BLaER1 treated with 17β-estradiol and CSF1 and Interleukin-3, amounts not matched to agents 10 nM and 100 nM (cell line): ENCODE results near the gene PSMB2.

Experiments used
- H3K27ac ChIP-seq, 11 experiments: shearing (Covaris generic); formaldehyde crosslinking; 2 replicates each; pipeline ENCODE4 v1.8.1; 2022
- H3K27me3 ChIP-seq, 11 experiments: shearing (Covaris generic); formaldehyde crosslinking; 2 replicates each; pipeline ENCODE4 v1.8.1; 2022
- H3K36me3 ChIP-seq, 11 experiments: shearing (Covaris generic); formaldehyde crosslinking; 2 replicates each; pipeline ENCODE4 v1.8.1; 2022
- H3K4me1 ChIP-seq, 10 experiments: shearing (Covaris generic); formaldehyde crosslinking; 2 replicates each; pipeline ENCODE4 v1.8.1; 2022
- H3K4me2 ChIP-seq, 11 experiments: shearing (Covaris generic); formaldehyde crosslinking; 2 replicates each; pipeline ENCODE4 v1.8.1; 2022
- H3K4me3 ChIP-seq, 10 experiments: shearing (Covaris generic); formaldehyde crosslinking; 2 replicates each; pipeline ENCODE4 v1.8.1; 2022
- H3K9ac ChIP-seq, 11 experiments: shearing (Covaris generic); formaldehyde crosslinking; 2 replicates each; pipeline ENCODE4 v1.8.1; 2022
- H3K9me3 ChIP-seq, 11 experiments: shearing (Covaris generic); formaldehyde crosslinking; replicated peaks in 1 of 11; 2 replicates each; pipeline ENCODE4 v1.8.1; 2022
- H4K20me1 ChIP-seq, 11 experiments: shearing (Covaris generic); formaldehyde crosslinking; 2 replicates each; pipeline ENCODE4 v1.8.1; 2022
- Cebpa-rat ChIP-seq, 11 experiments: shearing (Covaris generic); IDR thresholded peaks; 2 replicates each; pipeline ENCODE4 v1.8.1; 2022

PSMB2 gene

GRCh38 chr1:35580949-35581388 lies 60.4 kb downstream of the PSMB2 start:
- peaks cover 0 to 7% (median 0%) of the 10 kb centered on the region in 11 experiments; a peak in 1 of 22 replicates for H4K20me1 ChIP-seq

GRCh38 chr1:35577071-35577998 lies 64.0 kb downstream of the PSMB2 start:
- Histone ChIP-seq H3K4me3 (peak overlapping the region; percentile 47 to 78 (median 63)), H3K36me3 (peaks cover 0 to 15% (median 6%) of the 10 kb centered on the region in 11 experiments; a peak in 6 of 22 replicates), H4K20me1 (peaks cover 0 to 28% (median 0%) of the 10 kb centered on the region in 11 experiments; a peak in 7 of 22 replicates), H3K9me3 (peaks cover 0 to 11% (median 0%) of the 10 kb centered on the region in 11 experiments; a peak in 6 of 22 replicates), H3K9ac (peak overlapping the region; percentile 82 to 90 (median 86)), H3K4me2 (peak overlapping the region; percentile 89 to 100 (median 97)), H3K4me1 (peaks cover 59 to 89% (median 86%) of the 10 kb centered on the region in 10 experiments), H3K27me3 (peaks cover 25 to 48% (median 27%) of the 10 kb centered on the region in 11 experiments), H3K27ac (peak overlapping the region; percentile 85 to 98 (median 94))
- peak in 8 of 11 experiments; percentile 50 to 95 (median 80); a peak in 14 of 22 replicates for TF ChIP-seq Cebpa-rat (IDR thresholded peaks at IDR 0.05)

More at GRCh38 chr1:35580949-35581388, 60.4 kb downstream of the PSMB2 start:
- H3K9me3 ChIP-seq: no peaks in the 10 kb centered on the region
- H3K27ac ChIP-seq: peak overlapping the region in 2 of 11 experiments; percentile 25; a peak in 1 of 22 replicates
- H3K27me3 ChIP-seq: peaks cover 0 to 13% (median 0%) of the 10 kb centered on the region in 11 experiments; a peak in 7 of 22 replicates
- no peak overlapping the region for H3K9ac ChIP-seq
- H3K4me3 ChIP-seq: no peak overlapping the region
- H3K4me2 ChIP-seq: peak overlapping the region in 9 of 11 experiments; percentile 28 to 100 (median 97); a peak in 16 of 22 replicates
- H3K4me1 ChIP-seq: peaks cover 39 to 57% (median 52%) of the 10 kb centered on the region in 10 experiments
- peaks cover 0 to 25% (median 0%) of the 10 kb centered on the region in 11 experiments; a peak in 6 of 22 replicates for H3K36me3 ChIP-seq
- TF ChIP-seq Cebpa-rat (IDR thresholded peaks at IDR 0.05): no peak

GRCh38 chr1:35576766-35577070 lies 64.6 kb downstream of the PSMB2 start:
- Histone ChIP-seq H3K4me1 (peaks cover 61 to 92% (median 84%) of the 10 kb centered on the region in 10 experiments), H4K20me1 (peaks cover 0 to 35% (median 2%) of the 10 kb centered on the region in 11 experiments; a peak in 9 of 22 replicates), H3K4me3 (peak overlapping the region; percentile 47 to 78 (median 63)), H3K9me3 (peaks cover 0 to 11% (median 0%) of the 10 kb centered on the region in 11 experiments; a peak in 6 of 22 replicates), H3K9ac (peak overlapping the region; percentile 82 to 90 (median 86)), H3K27ac (peak overlapping the region; percentile 85 to 98 (median 94)), H3K4me2 (peak overlapping the region; percentile 89 to 100 (median 97)), H3K27me3 (peaks cover 31 to 54% (median 33%) of the 10 kb centered on the region in 11 experiments), H3K36me3 (peaks cover 0 to 15% (median 6%) of the 10 kb centered on the region in 11 experiments; a peak in 6 of 22 replicates)

DNA sequence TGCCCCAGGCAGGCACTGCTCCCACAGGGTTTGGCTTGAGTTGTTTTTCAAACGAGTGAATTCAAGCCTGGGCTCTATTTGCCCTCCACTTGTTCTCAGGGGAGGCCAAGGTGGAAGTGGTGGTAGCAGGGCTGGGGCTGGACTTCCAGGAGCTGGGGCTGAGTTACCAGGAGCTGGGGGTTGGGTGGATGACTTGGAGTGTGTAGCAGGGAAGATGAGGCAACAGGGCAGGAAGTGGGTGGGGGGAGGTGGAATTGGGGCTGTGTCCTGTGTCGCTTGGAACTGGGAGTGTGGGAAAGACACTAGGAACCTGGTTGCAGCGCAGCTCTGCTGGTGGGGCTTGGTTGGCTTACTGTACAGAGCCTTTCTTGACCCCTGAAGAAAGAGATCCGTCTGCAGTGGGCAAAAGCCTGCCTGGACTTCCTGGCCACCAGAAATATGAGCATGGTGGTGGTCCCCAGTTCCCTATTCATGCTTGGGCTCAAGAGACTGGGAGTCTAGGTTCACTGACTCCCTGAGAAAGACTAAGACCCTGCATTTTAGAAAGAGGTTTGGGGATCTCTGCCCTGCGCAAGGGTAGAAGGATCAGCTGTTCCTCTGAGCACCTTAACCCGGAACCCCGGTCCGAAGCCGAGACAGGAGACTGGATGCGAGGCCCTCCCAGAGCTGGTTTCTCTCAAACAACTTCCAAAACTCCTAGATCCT lies 65.1 kb downstream of the PSMB2 start:
- Histone ChIP-seq H3K9ac (peak overlapping the region; percentile 82 to 90 (median 86)), H3K4me2 (peak overlapping the region; percentile 89 to 100 (median 97)), H4K20me1 (peaks cover 0 to 40% (median 6%) of the 10 kb centered on the region in 11 experiments; a peak in 10 of 22 replicates), H3K4me1 (peaks cover 66 to 93% (median 84%) of the 10 kb centered on the region in 10 experiments), H3K9me3 (peaks cover 0 to 11% (median 0%) of the 10 kb centered on the region in 11 experiments; a peak in 6 of 22 replicates), H3K27me3 (peaks cover 36 to 60% (median 38%) of the 10 kb centered on the region in 11 experiments), H3K4me3 (peak overlapping the region; percentile 47 to 78 (median 63)), H3K27ac (peak overlapping the region; percentile 85 to 98 (median 94); a peak in 21 of 22 replicates), H3K36me3 (peaks cover 0 to 15% (median 6%) of the 10 kb centered on the region in 11 experiments; a peak in 6 of 22 replicates)
- TF ChIP-seq Cebpa-rat (IDR thresholded peaks at IDR 0.05): peak in 1 of 11 experiments; percentile 22; a peak in 1 of 22 replicates

DNA sequence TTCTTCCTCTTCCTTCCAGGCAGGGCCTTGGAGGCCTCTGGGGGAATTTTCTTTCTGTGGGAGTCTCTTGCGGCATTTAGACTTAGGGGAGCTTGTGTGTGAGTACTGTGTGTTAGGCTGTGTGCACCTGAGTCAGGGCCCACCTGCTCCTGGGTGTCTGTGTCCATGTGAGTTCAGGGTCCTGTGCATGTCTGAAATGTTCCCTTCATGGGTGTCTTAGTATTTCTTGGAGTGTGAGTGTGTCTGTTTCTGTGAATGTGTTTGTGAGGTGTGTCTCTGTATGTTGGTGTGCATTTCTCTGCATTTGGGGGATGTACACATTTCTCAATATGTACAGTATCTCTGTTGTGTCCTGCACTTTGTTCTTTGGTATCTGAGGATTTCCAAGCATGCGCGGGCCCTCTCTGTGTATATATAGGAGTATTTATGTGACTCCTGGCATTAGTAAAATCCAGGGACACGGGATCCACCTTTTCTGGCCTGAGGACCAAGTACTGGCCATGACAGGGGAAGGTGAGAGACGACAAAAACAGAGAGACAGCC lies 65.8 kb downstream of the PSMB2 start:
- Histone ChIP-seq H4K20me1 (peaks cover 0 to 46% (median 6%) of the 10 kb centered on the region in 11 experiments; a peak in 10 of 22 replicates), H3K4me2 (peak overlapping the region; percentile 89 to 100 (median 97)), H3K9me3 (peaks cover 0 to 11% (median 0%) of the 10 kb centered on the region in 11 experiments; a peak in 6 of 22 replicates), H3K27ac (peak overlapping the region in 9 of 11 experiments; percentile 90 to 98 (median 94); a peak in 19 of 22 replicates), H3K9ac (peak overlapping the region in 10 of 11 experiments; percentile 82 to 90 (median 86); a peak in 19 of 22 replicates), H3K36me3 (peaks cover 0 to 15% (median 6%) of the 10 kb centered on the region in 11 experiments; a peak in 6 of 22 replicates), H3K4me3 (peak overlapping the region in 8 of 10 experiments; percentile 58 to 78 (median 66); a peak in 9 of 20 replicates), H3K4me1 (peaks cover 71 to 93% (median 86%) of the 10 kb centered on the region in 10 experiments), H3K27me3 (peaks cover 38 to 67% (median 44%) of the 10 kb centered on the region in 11 experiments)
- TF ChIP-seq Cebpa-rat (IDR thresholded peaks at IDR 0.05): no peak

GRCh38 chr1:35574655-35575415 lies 66.5 kb downstream of the PSMB2 start:
- Histone ChIP-seq H4K20me1 (peaks cover 0 to 52% (median 6%) of the 10 kb centered on the region in 11 experiments; a peak in 10 of 22 replicates), H3K27me3 (peaks cover 38 to 70% (median 48%) of the 10 kb centered on the region in 11 experiments), H3K4me2 (peak overlapping the region; percentile 89 to 100 (median 97)), H3K9ac (peak overlapping the region in 6 of 11 experiments; percentile 44 to 90 (median 85); a peak in 7 of 22 replicates), H3K4me3 (no peak overlapping the region), H3K36me3 (peaks cover 0 to 15% (median 6%) of the 10 kb centered on the region in 11 experiments; a peak in 6 of 22 replicates), H3K27ac (peak overlapping the region in 7 of 11 experiments; percentile 90 to 98 (median 95); a peak in 8 of 22 replicates), H3K4me1 (peaks cover 65 to 88% (median 80%) of the 10 kb centered on the region in 10 experiments), H3K9me3 (peaks cover 0 to 11% (median 0%) of the 10 kb centered on the region in 11 experiments; a peak in 6 of 22 replicates)
- TF ChIP-seq Cebpa-rat (IDR thresholded peaks at IDR 0.05): no peak
